GM18499 (cell line): ENCODE data around the gene MEGF11.
"Not testable (repeated sequence)": the region's sequence is repeated elsewhere in the genome, so short reads cannot be mapped to it uniquely, and the experiment has no call there.

ENCODE experiments used
- ATAC-seq: cut with Tn5 transposase; IDR thresholded peaks from one replicate; pipeline ENCODE4 v1.9.1; 2021; ENCODE audit warnings: moderate number of reproducible peaks; ENCODE audit not compliant: insufficient read depth, unreplicated experiment

The MEGF11 gene

GRCh38 chr15:66278056-66278455 lies 24.5 kb upstream of the MEGF11 start:
- ATAC-seq: no peak

GRCh38 chr15:66276546-66276945 lies 23.0 kb upstream of the MEGF11 start:
- ATAC-seq: no peak

- ATAC-seq: no peak
Measured at GRCh38 chr15:66275352-66275751, 21.8 kb upstream of the MEGF11 start.

GRCh38 chr15:66270932-66271331 lies 17.4 kb upstream of the MEGF11 start:
- no peak for ATAC-seq

- no peak for ATAC-seq
Measured at GRCh38 chr15:66269326-66270090, 16.0 kb upstream of the MEGF11 start.

- ATAC-seq: no peak
Measured at GRCh38 chr15:66264859-66265513, 11.4 kb upstream of the MEGF11 start.

- not testable (repeated sequence) for ATAC-seq
Measured at GRCh38 chr15:66262837-66263236, 9.3 kb upstream of the MEGF11 start.

- no peak for ATAC-seq
Measured at GRCh38 chr15:66261056-66261455, 7.5 kb upstream of the MEGF11 start.

GRCh38 chr15:66256692-66257091 lies 3.1 kb upstream of the MEGF11 start:
- no peak for ATAC-seq

GRCh38 chr15:66254951-66255676 lies 1.6 kb upstream of the MEGF11 start:
- ATAC-seq: no peak

GRCh38 chr15:66254089-66254950 lies 770 bp upstream of the MEGF11 start:
- ATAC-seq: no peak

GRCh38 chr15:66252685-66253417 lies 699 bp downstream of the MEGF11 start:
- no peak for ATAC-seq

GRCh38 chr15:66251790-66252684 lies 1.5 kb downstream of the MEGF11 start:
- no peak for ATAC-seq

GRCh38 chr15:66251065-66251789 lies 2.3 kb downstream of the MEGF11 start:
- ATAC-seq: no peak

GRCh38 chr15:66249605-66250174 lies 3.9 kb downstream of the MEGF11 start:
- ATAC-seq: no peak

GRCh38 chr15:66246937-66247336 lies 6.6 kb downstream of the MEGF11 start:
- ATAC-seq: no peak

GRCh38 chr15:66245832-66246231 lies 7.7 kb downstream of the MEGF11 start:
- not testable (repeated sequence) for ATAC-seq

GRCh38 chr15:66241908-66242285 lies 11.7 kb downstream of the MEGF11 start:
- no peak for ATAC-seq
